Esophagus squamous epithelium (tissue), 5 donors: ENCODE results near the gene RNF151. TPM values are rescaled to one million over a fixed set of nuclear protein-coding genes. Genes with fewer than 3 reads are reported as not detected.
A peak's percentile ranks its signal among the peaks of the same experiment; 100 is the strongest.

Experiments used
- DNase-seq: peaks from one replicate; lab custom pipeline; 2025; lab: John Stamatoyannopoulos, UW
- H3K27ac ChIP-seq, 4 donors: fragments of 200-600 bp; sonication (generic); one replicate each; pipeline ENCODE4 v1.5.1; 2016 to 2019; ENCODE audit warnings: mild to moderate bottlenecking in 1 of 4
- H3K27me3 ChIP-seq, 4 donors: fragments of 200-600 bp; sonication (generic); 1 replicate in 3 of 4; 2 replicates in 1 of 4; pipeline versions ENCODE4 v1.5.1 to v1.6.0; 2017 to 2021; ENCODE audit warnings: antibody characterized with exemption in 1 of 4
- H3K36me3 ChIP-seq, 3 donors: fragments of 200-600 bp; sonication (generic); one replicate each; pipeline ENCODE4 v1.5.1; 2016 to 2019
- H3K4me1 ChIP-seq, 3 donors: fragments of 200-600 bp; sonication (generic); one replicate each; pipeline ENCODE4 v1.5.1; 2017 to 2019
- H3K4me3 ChIP-seq, 4 donors: fragments of 200-600 bp; sonication (generic); 1 replicate in 3 of 4; 2 replicates in 1 of 4; pipeline ENCODE4 v1.5.1; 2016 to 2019; ENCODE audit warnings: mild to moderate bottlenecking in 2 of 4, moderate library complexity in 1 of 4
- H3K9me3 ChIP-seq, 3 donors: fragments of 200-600 bp; sonication (generic); one replicate each; pipeline ENCODE4 v1.5.1; 2016 to 2019
- CTCF ChIP-seq, 6 experiments: fragments of 450-650 bp in 4 of 6; fragments of 200-600 bp in 2 of 6; sonication (generic) in 2 of 6; IDR thresholded peaks; one replicate each; pipeline ENCODE4 v1.5.1; 2016 to 2019; ENCODE audit warnings: antibody characterized with exemption in 6 of 6, mild to moderate bottlenecking in 4 of 6, moderate library complexity in 4 of 6
- POLR2A ChIP-seq, 4 donors: fragments of 450-650 bp; IDR thresholded peaks; one replicate each; pipeline ENCODE4 v1.6.1; 2017; ENCODE audit warnings: antibody characterized with exemption in 4 of 4, mild to moderate bottlenecking in 4 of 4, moderate library complexity in 3 of 4
- WGBS, 2 donors: methylation state at CpG; one replicate each; pipeline ENCODE4 v1.1.5; 2018; 5-methylcytosine and 5-hydroxymethylcytosine counted together
- intact Hi-C: fragments of 100-400 bp; cut with DNase I; formaldehyde crosslinking; loops from one replicate; pipeline ENCODE4 v1.15.0; 2022
- total RNA-seq, 4 donors: library from RNA; depleted of rRNA; stranded (reverse); fragments of >200 nt; gene quantifications; one replicate each; pipeline ENCODE4 v1.1.0, GENCODE V29; 2016
- donor health status: DM: yes; HTN: yes; CAD: no.

Gene RNF151
- total RNA-seq, 4 donors from 2014 or later: not detected

GRCh38 chr16:1942810-1943726 lies 23.6 kb upstream of the RNF151 start, which contains the start of gene MSRB1:
Gene MSRB1 (minus strand): TSS chr16:1943199. CDS start chr16:1943156, 43 bp downstream.
- H3K27me3 ChIP-seq: no peaks in the 10 kb centered on the region
- peak; percentile 95 for DNase-seq
- 2 to 3% methylated on average over 13 to 18 of the region's 77 CpGs for WGBS, 2 donors
- H3K4me1 ChIP-seq: peaks cover 13 to 35% (median 17%) of the 10 kb centered on the region in 3 donors
- H3K4me3 ChIP-seq: peak within 1 kb of the TSS; percentile 76 to 90 (median 86)
- intact Hi-C loops: no loop called here
- H3K9me3 ChIP-seq: no peaks in the 10 kb centered on the region
- H3K36me3 ChIP-seq: peaks cover 22 to 34% (median 26%) of the 10 kb centered on the region in 3 donors
- TF ChIP-seq CTCF (IDR thresholded peaks at IDR 0.05) (peak in 1 of 6 experiments; percentile 10), POLR2A (IDR thresholded peaks at IDR 0.05) (peak in 3 of 4 donors; percentile 90 to 95 (median 94))
- peak within 1 kb of the TSS; percentile 85 to 96 (median 91) for H3K27ac ChIP-seq

GRCh38 chr16:1944612-1945199 lies 21.9 kb upstream of the RNF151 start:
- H3K4me3 ChIP-seq: no peak overlapping the region
- peaks cover 9 to 18% (median 12%) of the 10 kb centered on the region in 3 donors for H3K36me3 ChIP-seq
- intact Hi-C loops: no loop called here
- H3K27me3 ChIP-seq: no peaks in the 10 kb centered on the region
- no peaks in the 10 kb centered on the region for H3K9me3 ChIP-seq
- DNase-seq: no peak
- no peak overlapping the region for H3K27ac ChIP-seq
- TF ChIP-seq POLR2A (IDR thresholded peaks at IDR 0.05) (no peak), CTCF (IDR thresholded peaks at IDR 0.05) (no peak)
- 89 to 91% methylated on average over 8 to 10 of the region's 21 CpGs for WGBS, 2 donors
- peaks cover 13 to 35% (median 17%) of the 10 kb centered on the region in 3 donors for H3K4me1 ChIP-seq

DNA sequence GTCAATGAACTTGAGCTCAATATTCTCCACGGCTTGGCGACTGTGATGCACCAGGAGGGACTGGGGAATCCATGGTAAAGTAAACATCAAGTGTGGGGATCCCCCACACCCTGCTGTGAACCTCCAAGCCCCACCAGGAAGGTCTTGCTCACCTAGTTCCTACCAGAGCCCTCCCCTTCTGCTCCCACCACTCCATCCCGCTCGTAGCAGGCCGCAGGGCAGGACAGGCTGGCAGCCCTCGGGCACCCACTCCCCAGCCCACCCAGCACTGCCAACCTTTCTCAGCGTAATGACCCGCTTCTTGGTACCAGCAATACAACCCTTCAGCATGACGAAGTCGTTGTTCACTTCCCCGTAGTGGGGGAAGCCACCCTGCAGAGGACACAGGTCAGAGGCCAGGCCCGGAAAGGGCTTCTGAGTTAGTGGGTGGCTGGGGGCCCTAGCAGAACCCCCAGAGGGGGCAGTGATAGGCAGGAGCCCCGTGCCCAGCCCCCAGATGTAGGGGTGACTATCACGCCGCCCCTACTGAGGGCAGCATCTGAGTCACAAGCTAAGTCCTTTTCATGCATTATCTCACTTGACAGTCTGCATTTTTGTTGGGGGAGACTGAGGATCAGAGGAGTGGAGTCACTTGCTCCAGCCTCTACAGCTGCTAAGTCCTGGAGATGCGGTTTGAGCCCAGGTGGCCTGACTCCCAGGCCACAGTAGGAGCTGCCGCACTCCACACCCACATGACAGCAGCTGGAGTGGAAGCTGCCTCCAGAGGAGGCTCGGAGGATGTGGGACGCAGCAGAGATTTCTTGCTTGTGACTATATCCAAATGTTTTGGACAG lies 20.9 kb upstream of the RNF151 start:
- peaks cover 13 to 40% (median 21%) of the 10 kb centered on the region in 3 donors for H3K4me1 ChIP-seq
- H3K9me3 ChIP-seq: no peaks in the 10 kb centered on the region
- no peaks in the 10 kb centered on the region for H3K27me3 ChIP-seq
- TF ChIP-seq POLR2A (IDR thresholded peaks at IDR 0.05) (no peak), CTCF (IDR thresholded peaks at IDR 0.05) (no peak)
- DNase-seq: no peak
- intact Hi-C loops: no loop called here
- 80 to 97% methylated on average over 6 to 8 of the region's 19 CpGs for WGBS, 2 donors
- no peak overlapping the region for H3K4me3 ChIP-seq
- no peak overlapping the region for H3K27ac ChIP-seq
- H3K36me3 ChIP-seq: peaks cover under 1 to 7% (median 6%) of the 10 kb centered on the region in 3 donors

- Histone ChIP-seq H3K4me3 (no peak overlapping the region), H3K36me3 (no peaks in the 10 kb centered on the region), H3K27me3 (no peaks in the 10 kb centered on the region), H3K4me1 (peaks cover 8 to 35% (median 13%) of the 10 kb centered on the region in 3 donors), H3K9me3 (no peaks in the 10 kb centered on the region), H3K27ac (no peak overlapping the region)
- DNase-seq: no peak
- TF ChIP-seq CTCF (IDR thresholded peaks at IDR 0.05): no peak
- intact Hi-C loops: no loop called here
- 85 to 93% methylated on average over 12 to 16 of the region's 38 CpGs for WGBS, 2 donors
These were observed 19.9 kb upstream of the RNF151 start for GRCh38 chr16:1946495-1947368.
